ENCODE data around the gene CRYGB.
"Not testable (repeated sequence)": the region's sequence is repeated elsewhere in the genome, so short reads cannot be mapped to it uniquely, and the experiment has no call there.

The CRYGB gene

DNA sequence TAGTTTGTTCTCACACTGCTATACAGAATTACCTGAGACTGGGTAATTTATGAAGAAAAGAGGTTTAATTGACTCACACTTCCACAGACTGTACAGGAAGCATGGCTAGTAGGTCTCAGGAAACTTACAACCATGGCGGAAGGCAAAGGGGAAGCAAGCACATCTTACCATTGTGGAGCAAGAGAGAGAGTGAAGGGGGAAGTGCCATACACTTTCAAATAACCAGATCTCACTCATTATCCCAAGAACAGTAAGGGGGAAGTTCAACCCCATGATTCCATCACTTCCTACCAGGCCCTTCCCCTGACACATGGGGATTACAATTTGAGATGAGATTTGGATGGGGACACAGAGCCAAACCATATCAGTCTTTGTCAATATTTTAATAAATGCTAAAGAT lies 5.0 kb upstream of the CRYGB start:
- DNase-seq = no peak
- intact Hi-C loops (cut with DNase I) = no loop called here

- intact Hi-C loops (cut with DNase I) = no loop called here
Observed at GRCh38 chr2:208150094-208150493, 4.1 kb upstream of the CRYGB start.

GRCh38 chr2:208148803-208149202 lies 2.8 kb upstream of the CRYGB start:
- DNase-seq = no peak
- intact Hi-C loops (cut with DNase I) = no loop called here

More at GRCh38 chr2:208150094-208150493, 4.1 kb upstream of the CRYGB start:
- DNase-seq = no peak

DNA sequence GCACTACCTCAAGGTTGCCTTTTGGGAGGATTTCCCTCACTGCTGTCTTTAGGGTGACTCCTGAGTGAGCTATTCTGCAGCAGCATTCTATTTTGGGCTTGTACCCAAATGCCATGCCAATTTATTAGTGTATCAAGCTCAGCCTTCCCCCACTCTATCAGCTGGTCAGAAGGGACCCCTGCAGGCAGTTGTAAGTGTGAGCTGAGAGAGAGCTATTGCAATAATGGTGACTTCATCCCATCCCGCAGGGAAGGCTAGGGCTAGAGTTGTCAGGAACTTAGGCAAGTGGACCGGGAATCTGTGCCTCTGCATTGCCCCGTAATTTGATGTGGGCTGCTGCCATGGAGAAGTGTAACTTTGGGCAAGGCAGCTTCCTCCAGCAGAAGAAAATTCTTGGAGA lies 1.8 kb upstream of the CRYGB start:
- intact Hi-C loops (cut with DNase I) = no loop called here
- DNase-seq = no peak

DNA sequence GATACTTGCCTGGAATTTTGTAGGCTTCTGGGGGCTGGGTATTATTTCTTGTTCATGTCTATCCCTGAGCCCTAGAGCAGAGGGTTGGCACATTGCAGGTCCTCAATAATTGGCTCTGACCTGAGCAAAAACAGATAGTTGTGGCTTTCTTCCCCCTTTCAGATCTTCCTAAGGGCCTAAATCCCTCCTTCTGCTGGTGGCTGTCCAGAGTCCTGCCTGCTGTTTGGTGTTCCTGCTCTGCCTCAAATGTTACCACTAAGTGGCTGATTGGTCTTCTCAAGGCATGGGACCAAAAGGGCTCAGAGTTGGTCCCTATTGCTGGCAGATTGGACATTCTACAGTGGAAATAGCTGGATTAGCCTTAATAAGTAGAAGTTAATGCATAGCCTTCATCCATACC lies 1.1 kb upstream of the CRYGB start:
- intact Hi-C loops (cut with DNase I) = no loop called here
- DNase-seq = no peak

DNA sequence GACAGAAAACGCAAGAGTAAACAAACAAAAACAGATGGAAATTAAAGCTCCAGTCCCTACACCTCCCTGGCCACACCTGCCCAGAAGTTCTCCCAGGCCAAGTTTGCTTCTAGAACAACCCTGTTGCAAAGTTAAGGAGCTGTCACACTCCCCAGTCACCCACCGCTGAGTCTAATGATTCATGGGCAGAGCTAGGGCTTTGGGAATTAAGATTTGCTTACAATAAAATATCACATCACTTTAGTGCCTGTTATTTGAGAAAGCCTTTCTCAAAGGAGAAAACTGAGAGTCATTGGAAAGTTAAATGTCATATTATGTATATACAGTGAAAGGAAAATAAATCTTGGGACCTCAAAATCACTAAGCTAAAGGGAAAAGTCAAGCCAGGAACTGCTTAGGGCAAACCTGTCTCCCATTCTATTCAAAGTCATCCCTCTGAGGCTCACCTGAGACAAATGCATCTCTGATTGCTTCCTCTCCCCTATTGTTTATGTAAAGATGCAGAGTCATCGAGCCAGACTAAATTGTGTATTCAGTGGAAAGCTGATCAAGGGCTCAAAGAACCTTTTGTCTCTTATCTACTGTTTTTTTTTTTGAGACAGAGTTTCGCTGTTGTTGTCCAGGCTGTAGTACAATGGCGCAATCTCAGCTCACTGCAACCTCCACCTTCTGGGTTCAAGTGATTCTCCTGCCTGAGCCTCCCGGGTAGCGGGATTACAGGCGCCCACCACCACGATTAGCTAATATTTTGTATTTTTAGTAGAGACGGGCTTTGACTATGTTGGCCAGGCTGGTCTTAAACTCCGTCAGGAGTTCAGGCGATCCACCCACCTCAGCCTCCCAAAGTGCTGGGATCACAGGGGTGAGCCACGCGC lies 2.8 kb downstream of the CRYGB start:
- no peak for DNase-seq
- intact Hi-C loops (cut with DNase I) = no loop called here

DNA sequence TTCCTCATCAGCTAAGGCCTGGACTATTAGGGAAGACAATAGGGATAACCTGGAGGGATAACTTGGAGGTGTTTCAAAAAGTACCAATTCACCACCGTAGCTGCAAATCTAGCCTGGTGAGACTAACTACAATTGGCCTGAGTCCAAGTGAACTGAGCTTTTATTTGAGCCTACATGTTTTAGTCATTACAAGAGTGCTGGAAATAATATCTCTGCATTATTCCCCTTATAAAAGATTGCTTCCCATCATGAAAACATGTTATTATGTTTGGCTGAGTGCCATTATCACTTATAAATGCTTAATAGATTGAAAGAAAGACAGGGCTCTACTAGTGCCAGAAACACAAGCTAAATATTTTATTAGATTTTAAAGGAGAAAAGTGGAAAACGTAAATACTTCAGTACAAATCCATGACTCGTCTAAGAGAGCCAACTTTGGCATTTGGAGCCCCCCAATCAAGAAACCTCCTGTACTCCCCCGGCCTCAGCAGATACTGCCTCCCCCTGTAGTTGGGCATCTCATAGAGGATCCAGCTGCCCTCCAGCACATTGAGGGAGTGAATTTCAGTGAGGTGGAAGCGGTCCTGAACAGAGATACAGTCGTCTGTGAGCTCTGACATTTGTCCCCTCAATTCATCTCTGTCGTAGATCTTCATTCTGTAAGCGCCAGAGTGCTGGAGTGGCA lies 3.6 kb downstream of the CRYGB start:
- DNase-seq = no peak
- intact Hi-C loops (cut with DNase I) = no loop called here

DNA sequence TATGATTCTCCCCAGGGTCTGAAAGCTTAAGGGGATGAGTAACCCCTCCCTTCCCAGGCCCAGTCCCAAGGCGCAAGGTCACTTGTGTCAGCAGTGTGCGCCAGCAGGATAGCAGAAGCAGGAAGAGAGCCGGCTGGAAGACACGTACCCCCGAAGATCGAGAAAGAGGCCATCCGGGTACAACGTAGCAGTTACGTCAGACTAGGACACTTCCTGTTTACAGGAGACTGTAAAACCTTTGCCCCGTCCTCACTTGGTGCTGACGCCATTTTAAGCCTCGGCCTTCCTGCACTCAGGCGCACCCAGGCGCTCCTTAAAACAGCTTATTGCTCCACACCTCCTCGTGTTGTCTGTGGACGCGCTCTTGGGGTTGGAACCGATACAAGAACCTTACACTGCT lies 6.5 kb downstream of the CRYGB start:
- intact Hi-C loops (cut with DNase I) = no loop called here
- DNase-seq = no peak

GRCh38 chr2:208138334-208138733 lies 7.6 kb downstream of the CRYGB start:
- intact Hi-C loops (cut with DNase I); DNase-seq: not testable (repeated sequence)

DNA sequence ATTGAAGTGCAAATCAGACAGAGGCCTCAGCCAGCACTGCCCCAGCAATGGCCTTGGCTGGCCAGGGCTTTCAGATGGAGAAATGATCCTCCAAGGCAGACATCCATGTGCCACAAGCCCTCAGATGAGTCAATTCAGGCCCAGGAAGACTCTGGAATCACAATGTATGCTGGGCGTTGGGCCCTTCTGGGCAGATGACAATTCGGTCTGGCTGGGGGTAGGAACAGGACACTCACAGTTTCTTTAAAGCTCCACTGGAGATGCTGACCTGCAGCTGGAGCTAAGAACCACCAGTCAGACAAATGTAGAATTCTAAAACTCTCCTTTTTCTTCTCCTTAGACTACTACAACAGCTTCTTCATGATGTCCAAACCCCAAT lies 9.3 kb downstream of the CRYGB start:
- intact Hi-C loops (cut with DNase I) = no loop called here
- no peak for DNase-seq

DNA sequence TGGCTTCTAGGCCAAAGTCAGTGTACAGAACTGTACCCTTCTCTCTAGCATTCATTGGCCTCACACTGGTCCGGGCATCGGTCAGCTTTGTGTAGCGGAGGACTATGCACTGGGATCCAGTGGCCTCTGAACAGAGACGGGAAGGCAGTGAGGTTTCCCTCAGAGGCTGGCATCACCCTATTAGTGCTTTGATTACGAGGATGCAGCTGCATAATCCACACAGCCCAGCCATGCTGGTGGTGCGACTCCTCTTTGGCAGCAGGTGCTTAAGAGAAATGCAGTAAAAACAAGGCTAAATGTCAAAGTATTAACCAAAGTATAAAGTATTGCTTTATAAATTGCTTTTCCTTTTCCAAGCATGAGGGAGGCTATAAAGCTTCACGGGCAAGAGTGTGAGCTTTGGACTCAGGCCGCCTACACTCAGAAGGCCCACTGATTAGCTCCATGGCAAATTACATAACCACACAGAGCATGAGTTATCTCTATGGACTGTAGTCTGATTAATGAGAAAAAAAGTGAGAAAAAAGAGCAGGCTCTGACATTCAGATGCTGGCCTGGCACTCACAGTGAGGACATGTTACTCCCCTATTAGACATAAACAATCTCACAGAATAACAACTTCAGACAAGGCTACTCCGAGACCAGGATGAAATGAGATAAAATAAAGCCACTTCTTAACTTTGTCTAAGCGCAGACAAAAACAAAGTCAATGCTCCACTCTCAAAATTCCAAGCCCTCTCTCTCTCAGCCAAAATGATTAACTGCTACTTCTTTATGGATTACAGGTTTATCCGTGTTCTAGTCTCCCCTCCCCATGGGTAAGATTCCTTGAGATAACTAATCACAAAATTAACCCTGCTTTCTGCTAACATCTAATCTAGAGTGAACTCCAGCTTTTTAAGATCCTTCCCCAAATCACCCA lies 9.9 kb downstream of the CRYGB start:
- no peak for DNase-seq

GRCh38 chr2:208134928-208135586 lies 10.9 kb downstream of the CRYGB start:
- no peak for DNase-seq
- intact Hi-C loops (cut with DNase I) = no loop called here

More for the DNA sequence above, 9.9 kb downstream of the CRYGB start:
- intact Hi-C loops (cut with DNase I) = no loop called here

GRCh38 chr2:208130712-208131110 lies 15.2 kb downstream of the CRYGB start:
- intact Hi-C loops (cut with DNase I) = no loop called here
- DNase-seq = no peak

DNA sequence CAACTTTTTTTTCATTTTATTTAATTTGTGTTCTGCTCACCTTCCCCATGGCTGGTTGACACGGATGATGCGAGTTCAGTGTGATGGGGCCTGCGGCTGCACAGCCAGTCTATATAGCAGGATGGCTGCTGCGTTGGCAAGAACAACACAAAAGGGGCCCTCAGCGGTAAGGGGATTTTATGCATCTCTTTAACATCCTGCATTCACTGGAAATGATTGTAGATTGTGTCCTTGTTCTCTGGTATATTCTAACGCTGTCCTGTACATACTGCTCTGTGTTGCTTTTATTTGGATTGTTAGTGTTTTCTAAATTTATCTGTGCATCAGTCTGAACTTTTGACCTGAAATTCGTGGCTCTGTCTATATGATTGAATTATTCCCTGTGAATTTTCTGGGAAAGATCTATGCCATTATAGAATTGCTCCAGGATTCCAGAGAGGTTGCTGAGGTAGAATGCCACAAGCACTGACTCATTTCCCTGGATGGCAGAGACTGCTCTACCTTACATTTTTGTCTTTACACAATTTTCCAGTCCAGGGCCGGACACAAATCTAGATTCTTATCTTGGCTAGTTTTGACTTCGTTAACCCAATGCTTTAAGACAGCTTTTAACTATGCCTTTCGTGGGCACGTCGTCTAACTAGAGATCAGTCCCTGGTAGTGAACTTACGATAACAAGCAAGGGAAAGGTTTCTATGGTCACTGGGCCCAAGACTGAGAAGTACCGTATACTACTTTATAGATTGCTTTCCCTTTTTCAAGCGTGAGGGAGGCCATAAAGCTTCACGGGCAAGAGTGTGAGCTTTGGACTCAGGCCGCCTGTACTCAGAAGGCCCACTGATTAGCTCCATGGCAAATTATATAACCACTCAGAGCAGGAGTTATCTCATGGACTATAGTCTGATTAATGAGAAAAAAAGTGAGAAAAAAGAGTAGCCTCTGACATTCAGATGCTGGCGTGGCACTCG lies 15.9 kb downstream of the CRYGB start, which contains the start of gene CRYGC:
Gene CRYGC, minus strand, starts transcription at position 85 of the 968 bp plus-strand sequence. Its CDS starts 36 bp downstream, at position 49.
- intact Hi-C loops (cut with DNase I) = no loop called here

GRCh38 chr2:208128136-208128535 lies 17.8 kb downstream of the CRYGB start:
- intact Hi-C loops (cut with DNase I) = no loop called here
- DNase-seq = no peak

More for the DNA sequence above, 15.9 kb downstream of the CRYGB start, which contains the start of gene CRYGC:
- no peak for DNase-seq

DNA sequence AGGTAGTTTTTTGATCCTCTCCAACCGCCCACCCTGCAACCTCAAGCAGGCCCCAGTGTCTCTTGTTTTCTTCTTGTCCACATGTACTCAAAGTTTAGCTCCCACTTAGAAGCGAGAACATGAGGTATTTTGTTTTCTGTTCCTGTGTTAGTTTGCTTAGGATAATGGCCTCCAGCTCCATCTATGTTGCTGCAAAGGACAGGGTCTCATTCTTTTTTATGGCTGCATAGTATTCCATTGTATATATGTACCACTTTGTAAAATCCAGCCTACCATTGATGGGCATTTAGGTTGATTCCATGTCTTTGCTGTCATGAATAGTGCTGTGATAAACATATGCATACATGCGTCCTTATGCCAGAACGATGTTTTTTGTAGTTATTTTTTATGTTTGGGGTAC lies 18.9 kb downstream of the CRYGB start:
- intact Hi-C loops (cut with DNase I) = no loop called here
- DNase-seq = no peak

GRCh38 chr2:208125251-208125650 lies 20.7 kb downstream of the CRYGB start:
- DNase-seq = no peak
- intact Hi-C loops (cut with DNase I) = no loop called here

- intact Hi-C loops (cut with DNase I) = not testable (repeated sequence)
- peak in 6 of 10 donors; percentile 14 to 87 (median 28) for DNase-seq
Observed at GRCh38 chr2:208124013-208124715, 21.8 kb downstream of the CRYGB start, which contains the start of gene CRYGD. TSS of gene CRYGD (minus strand) at chr2:208124524. CDS start at chr2:208124473, 51 bp downstream.

Data from posterior cingulate gyrus (tissue), 11 donors.